Tibial nerve (tissue), 4 donors: ENCODE data around the gene SFXN1. TPM values are rescaled to one million over a fixed set of nuclear protein-coding genes. Genes with fewer than 3 reads are reported as not detected.
"Not testable (repeated sequence)": the region's sequence is repeated elsewhere in the genome, so short reads cannot be mapped to it uniquely, and the experiment has no call there.

Experiments used
- DNase-seq, 2 donors: peaks; one replicate each; pipeline ENCODE4 v3.0.0-alpha.2; 2019; ENCODE audit warnings: low spot score in 2 of 2
- H3K27ac ChIP-seq, 4 donors: fragments of 200-600 bp; sonication (generic) in 3 of 4; one replicate each; pipeline ENCODE4 v1.5.1; 2017 to 2019; ENCODE audit warnings: mild to moderate bottlenecking in 1 of 4
- H3K27me3 ChIP-seq, 2 donors: fragments of 200-600 bp; sonication (generic) in 1 of 2; one replicate each; pipeline versions ENCODE4 v1.5.1 to v1.6.0; 2017 to 2019
- H3K36me3 ChIP-seq, 3 donors: fragments of 200-600 bp; sonication (generic); one replicate each; pipeline ENCODE4 v1.5.1; 2018 to 2019
- H3K4me1 ChIP-seq, 4 donors: fragments of 200-600 bp; sonication (generic) in 3 of 4; one replicate each; pipeline ENCODE4 v1.5.1; 2017 to 2019
- H3K4me3 ChIP-seq, 4 donors: fragments of 200-600 bp; sonication (generic) in 3 of 4; one replicate each; pipeline ENCODE4 v1.5.1; 2017 to 2019; ENCODE audit warnings: mild to moderate bottlenecking in 1 of 4, moderate library complexity in 1 of 4
- H3K9me3 ChIP-seq, 4 donors: fragments of 200-600 bp; sonication (generic) in 3 of 4; one replicate each; pipeline ENCODE4 v1.5.1; 2017 to 2019
- EP300 ChIP-seq, 2 donors: sonication (generic); formaldehyde crosslinking; IDR thresholded peaks; one replicate each; pipeline ENCODE4 v1.6.1; 2017; ENCODE audit warnings: antibody characterized with exemption in 2 of 2, mild to moderate bottlenecking in 1 of 2
- POLR2A ChIP-seq, 2 donors: fragments of 450-650 bp; IDR thresholded peaks; one replicate each; pipeline ENCODE4 v1.6.1; 2017; ENCODE audit warnings: antibody characterized with exemption in 2 of 2, mild to moderate bottlenecking in 2 of 2, moderate library complexity in 2 of 2
- WGBS, 2 donors: methylation state at CpG; one replicate each; pipeline ENCODE4 v1.1.5; 2018; 5-methylcytosine and 5-hydroxymethylcytosine counted together
- total RNA-seq, 4 donors: library from RNA; depleted of rRNA; stranded (reverse); fragments of >200 nt; gene quantifications; one replicate each; pipeline ENCODE4 v1.1.0, GENCODE V29; 2016
- TF ChIP-seq, protein P1 (sequence below), 5 experiments: fragments of 200-600 bp in 3 of 5; fragments of 450-650 bp in 2 of 5; sonication (generic) in 3 of 5; IDR thresholded peaks; one replicate each; pipeline ENCODE4 v1.5.1; 2016 to 2019; ENCODE audit warnings: antibody characterized with exemption in 5 of 5, mild to moderate bottlenecking in 3 of 5, moderate library complexity in 2 of 5

The SFXN1 gene
- total RNA-seq, 4 donors from 2014 or later: 14.4 to 26.9 (median 19.0) TPM

DNA sequence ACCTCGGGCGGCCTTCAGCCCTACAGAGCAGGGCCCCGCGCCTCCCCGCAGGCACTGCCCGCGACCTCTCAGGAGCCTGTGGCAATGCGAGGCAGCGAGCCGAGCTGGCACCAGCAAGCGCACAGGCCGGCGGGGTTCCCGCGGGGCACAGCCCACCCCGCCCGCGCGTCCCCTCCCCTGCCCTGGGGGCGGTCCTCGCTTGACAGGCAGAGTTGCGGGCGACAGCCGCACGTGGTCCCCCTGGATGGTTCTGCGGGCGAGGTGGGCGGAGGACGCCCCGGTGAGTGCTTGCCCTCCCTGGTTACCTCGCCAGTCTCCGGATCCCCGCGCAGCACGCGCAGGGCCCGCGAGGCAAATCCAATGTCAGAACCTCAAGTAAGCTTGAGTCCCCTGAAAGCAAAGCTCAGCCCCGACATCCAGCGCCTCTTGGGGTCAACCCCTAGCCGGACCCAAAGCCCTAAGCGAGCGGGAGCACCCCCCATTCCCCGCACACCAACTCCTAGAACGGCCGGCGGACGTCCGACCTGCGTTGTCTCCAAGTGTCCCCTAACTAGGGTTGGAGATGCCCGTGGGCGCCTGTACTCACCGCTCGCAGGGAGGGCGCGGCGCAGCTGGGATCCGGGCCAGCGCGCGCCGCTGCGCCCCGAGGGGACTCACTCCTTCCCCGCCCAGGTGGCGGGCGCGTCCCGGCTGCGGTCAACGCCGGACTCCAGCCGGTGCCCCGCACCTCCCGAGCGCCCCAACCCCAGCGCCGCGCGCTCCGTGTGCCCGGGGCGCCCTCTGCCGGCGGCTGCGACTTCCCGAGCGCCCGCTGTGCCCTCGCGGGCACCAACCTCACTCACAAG is 34.1 kb upstream of the SFXN1 start, which contains the start of gene DRD1:
Gene DRD1 (minus strand): TSS at position 123 of the 845 bp plus-strand sequence. CDS start 1,083 bp downstream, outside the sequence.
- peak within 1 kb of the TSS; percentile 9 to 46 (median 28) for H3K4me3 ChIP-seq
- H3K36me3 ChIP-seq: no peaks in the 10 kb centered on the region
- H3K27me3 ChIP-seq: peaks cover 0 to 28% of the 10 kb centered on the region in 2 donors
- no peak within 1 kb of the TSS for H3K27ac ChIP-seq
- DNase-seq: no peak
- no peak for TF ChIP-seq EP300 (IDR thresholded peaks at IDR 0.05)
- TF ChIP-seq, protein P1, sequence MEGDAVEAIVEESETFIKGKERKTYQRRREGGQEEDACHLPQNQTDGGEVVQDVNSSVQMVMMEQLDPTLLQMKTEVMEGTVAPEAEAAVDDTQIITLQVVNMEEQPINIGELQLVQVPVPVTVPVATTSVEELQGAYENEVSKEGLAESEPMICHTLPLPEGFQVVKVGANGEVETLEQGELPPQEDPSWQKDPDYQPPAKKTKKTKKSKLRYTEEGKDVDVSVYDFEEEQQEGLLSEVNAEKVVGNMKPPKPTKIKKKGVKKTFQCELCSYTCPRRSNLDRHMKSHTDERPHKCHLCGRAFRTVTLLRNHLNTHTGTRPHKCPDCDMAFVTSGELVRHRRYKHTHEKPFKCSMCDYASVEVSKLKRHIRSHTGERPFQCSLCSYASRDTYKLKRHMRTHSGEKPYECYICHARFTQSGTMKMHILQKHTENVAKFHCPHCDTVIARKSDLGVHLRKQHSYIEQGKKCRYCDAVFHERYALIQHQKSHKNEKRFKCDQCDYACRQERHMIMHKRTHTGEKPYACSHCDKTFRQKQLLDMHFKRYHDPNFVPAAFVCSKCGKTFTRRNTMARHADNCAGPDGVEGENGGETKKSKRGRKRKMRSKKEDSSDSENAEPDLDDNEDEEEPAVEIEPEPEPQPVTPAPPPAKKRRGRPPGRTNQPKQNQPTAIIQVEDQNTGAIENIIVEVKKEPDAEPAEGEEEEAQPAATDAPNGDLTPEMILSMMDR (IDR thresholded peaks at IDR 0.05): peak; percentile 44 to 70 (median 69)
- H3K9me3 ChIP-seq: no peaks in the 10 kb centered on the region
- WGBS, 2 donors: 2 to 3% methylated on average over 13 to 69 of the region's 91 CpGs
- peaks cover 0 to 21% (median 0%) of the 10 kb centered on the region in 4 donors for H3K4me1 ChIP-seq

DNA sequence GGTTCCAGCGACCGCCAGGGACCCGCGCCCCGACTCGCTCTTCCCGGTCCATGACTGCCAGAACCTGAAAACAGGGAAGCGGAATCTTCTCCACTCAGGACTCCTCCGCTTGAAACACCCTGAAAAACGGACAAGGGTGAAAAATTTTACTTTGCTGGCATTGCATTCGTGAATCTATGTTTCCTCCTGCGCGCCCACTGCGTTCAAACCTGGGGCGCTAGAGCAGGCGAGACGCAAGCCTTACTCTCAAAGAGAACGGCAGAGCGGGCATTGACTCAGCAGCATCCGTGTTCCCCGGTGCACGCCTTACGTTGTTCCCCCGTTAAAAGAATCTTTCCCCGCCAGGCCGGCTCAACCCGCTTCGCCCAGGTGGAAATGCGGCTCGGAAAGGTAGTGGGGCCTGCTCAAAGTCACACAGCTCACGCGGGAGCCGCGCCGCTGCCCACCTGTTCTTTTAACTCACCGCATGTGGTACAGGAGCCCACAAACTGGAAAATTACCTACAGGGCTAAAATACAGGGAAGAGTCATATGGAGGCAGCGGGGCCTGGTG is 33.4 kb upstream of the SFXN1 start:
- no peak for TF ChIP-seq POLR2A (IDR thresholded peaks at IDR 0.05)
- TF ChIP-seq, protein P1 (IDR thresholded peaks at IDR 0.05): no peak
- no peak for TF ChIP-seq EP300 (IDR thresholded peaks at IDR 0.05)
- Histone ChIP-seq H3K4me3 (peak overlapping the region in 3 of 4 donors; percentile 9 to 46 (median 22)), H3K9me3 (no peaks in the 10 kb centered on the region), H3K27me3 (peaks cover 0 to 28% of the 10 kb centered on the region in 2 donors), H3K27ac (no peak overlapping the region), H3K4me1 (peaks cover 0 to 21% (median 0%) of the 10 kb centered on the region in 4 donors), H3K36me3 (no peaks in the 10 kb centered on the region)
- 25 to 28% methylated on average over 37 of the region's 37 CpGs for WGBS, 2 donors
- no peak for DNase-seq

DNA sequence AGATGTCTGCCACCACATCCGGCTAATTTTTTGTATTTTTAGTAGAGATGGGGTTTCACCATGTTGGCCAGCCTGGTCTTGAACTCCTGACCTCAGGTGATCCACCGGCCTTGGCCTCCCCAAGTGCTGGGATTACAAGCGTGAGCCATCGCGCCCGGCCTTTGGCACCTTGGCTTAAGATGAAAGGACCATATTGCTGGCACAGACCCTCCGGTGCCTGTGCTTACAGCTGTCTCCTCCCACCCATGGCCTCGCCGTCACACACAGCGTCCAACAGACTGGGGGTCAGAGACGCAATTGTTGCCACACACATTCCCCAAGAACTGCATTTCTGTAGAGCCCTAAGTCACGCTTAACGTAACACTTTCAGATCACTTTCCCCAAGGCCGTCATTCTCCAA is 32.0 kb upstream of the SFXN1 start:
- not testable (repeated sequence) for DNase-seq, H3K27ac ChIP-seq, H3K36me3 ChIP-seq, H3K4me3 ChIP-seq, H3K9me3 ChIP-seq
- 82 to 86% methylated on average over 14 of the region's 14 CpGs for WGBS, 2 donors
- Histone ChIP-seq H3K27me3 (peaks cover 0 to 28% of the 10 kb centered on the region in 2 donors), H3K4me1 (peaks cover 0 to 21% (median 0%) of the 10 kb centered on the region in 4 donors)

DNA sequence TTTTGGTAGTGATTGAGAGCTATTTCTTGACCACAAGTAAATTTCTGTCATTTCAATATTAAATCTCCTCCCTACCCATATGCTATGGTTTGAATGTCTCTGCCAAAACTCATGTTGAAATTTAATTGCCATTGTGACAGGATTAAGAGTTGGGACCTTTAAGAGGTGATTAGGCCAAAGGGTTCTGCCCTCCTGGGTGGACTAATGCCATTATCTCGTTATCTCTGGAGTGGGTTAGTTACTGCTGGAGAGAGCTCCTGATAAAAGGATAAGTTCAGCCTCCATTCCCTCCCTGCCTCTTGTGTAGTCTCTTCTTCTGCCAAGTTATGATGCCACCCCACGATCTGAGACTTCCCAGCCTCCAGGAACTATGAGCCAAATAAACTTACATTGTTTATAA is 30.8 kb upstream of the SFXN1 start:
- H3K36me3 ChIP-seq: no peaks in the 10 kb centered on the region
- no peak overlapping the region for H3K27ac ChIP-seq
- H3K9me3 ChIP-seq: no peaks in the 10 kb centered on the region
- DNase-seq: no peak
- 26 to 33% methylated on average over 2 of the region's 2 CpGs for WGBS, 2 donors
- peaks cover 0 to 21% (median 0%) of the 10 kb centered on the region in 4 donors for H3K4me1 ChIP-seq
- H3K4me3 ChIP-seq: no peak overlapping the region
- peaks cover 0 to 28% of the 10 kb centered on the region in 2 donors for H3K27me3 ChIP-seq
- TF ChIP-seq EP300 (IDR thresholded peaks at IDR 0.05) (no peak), POLR2A (IDR thresholded peaks at IDR 0.05) (no peak)
- TF ChIP-seq, protein P1 (IDR thresholded peaks at IDR 0.05): no peak

DNA sequence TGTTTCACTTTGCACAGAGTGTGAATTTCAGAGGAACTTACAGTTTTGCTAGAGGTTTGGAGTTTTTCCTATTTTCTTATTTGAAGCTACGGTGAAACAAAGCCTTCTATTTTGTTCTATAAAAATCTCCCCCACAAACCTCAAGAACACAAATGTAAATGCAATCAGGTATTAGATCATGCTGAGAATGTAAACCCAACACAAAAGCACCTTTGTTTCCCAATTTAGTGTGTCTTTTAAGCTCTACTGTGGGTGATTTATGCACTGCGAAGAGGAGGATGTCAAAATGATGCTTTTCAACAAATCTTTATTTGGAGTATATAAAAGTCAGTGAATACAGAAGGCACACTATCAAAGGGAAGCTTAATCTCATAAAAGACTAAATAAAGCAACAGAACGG is 30.1 kb upstream of the SFXN1 start:
- Histone ChIP-seq H3K9me3 (no peaks in the 10 kb centered on the region), H3K36me3 (no peaks in the 10 kb centered on the region), H3K27ac (no peak overlapping the region), H3K4me3 (no peak overlapping the region), H3K4me1 (peaks cover 0 to 20% (median 0%) of the 10 kb centered on the region in 4 donors), H3K27me3 (peaks cover 0 to 28% of the 10 kb centered on the region in 2 donors)
- TF ChIP-seq, protein P1 (IDR thresholded peaks at IDR 0.05): no peak
- TF ChIP-seq POLR2A (IDR thresholded peaks at IDR 0.05): no peak
- no peak for DNase-seq
- WGBS, 2 donors: 16 to 21% methylated on average over 3 of the region's 3 CpGs
